ENCODE data around the gene DCTN3.

The DCTN3 gene

DNA sequence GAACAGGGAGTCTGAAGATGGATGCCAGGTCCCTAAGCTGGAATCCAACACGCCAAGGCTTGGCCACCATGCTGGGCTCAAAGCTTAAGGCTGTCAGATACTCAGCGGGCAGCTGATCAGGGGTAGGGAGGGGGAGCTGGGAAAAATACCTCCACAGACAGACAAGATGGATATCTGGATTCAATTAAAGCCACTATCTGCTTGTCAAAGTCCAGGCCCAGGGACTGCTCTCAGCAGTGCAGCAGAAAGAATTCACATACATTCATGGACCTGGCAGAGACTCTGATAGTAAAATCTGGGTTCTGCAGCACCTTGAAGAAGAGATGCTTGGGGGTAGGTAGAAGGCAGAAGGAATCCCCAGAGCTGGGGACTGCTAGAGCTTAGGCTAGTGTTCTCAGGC lies 5.2 kb downstream of the DCTN3 start:
- Histone ChIP-seq H3K27ac (ENCODE audit: low read depth, low read length, severe bottlenecking) (no peak overlapping the region), H3K9me3 (ENCODE audit: control insufficient read depth, low read length) (no peaks in the 10 kb centered on the region), H3K4me3 (ENCODE audit: extremely low read depth, insufficient read depth, low read length, poor library complexity, severe bottlenecking) (no peak overlapping the region), H3K4me1 (ENCODE audit: control insufficient read depth, insufficient read depth, low read length, poor library complexity, severe bottlenecking) (peaks cover 5% of the 10 kb centered on the region), H3K36me3 (ENCODE audit: control insufficient read depth, insufficient read depth, low read length) (peaks cover 38% of the 10 kb centered on the region)
- 85% methylated on average over 2 of the region's 2 CpGs; no CpG with 5 or more reads in 1 of the 2 experiments for WGBS, 2 experiments (ENCODE audit: insufficient coverage in 2 of 2)

- WGBS, 2 experiments (ENCODE audit: insufficient coverage in 2 of 2): 2 to 3% methylated on average over 14 of the region's 15 CpGs
- peak overlapping the region; percentile 71 for H3K4me3 ChIP-seq (ENCODE audit: extremely low read depth, insufficient read depth, low read length, poor library complexity, severe bottlenecking)
- H3K4me1 ChIP-seq (ENCODE audit: control insufficient read depth, insufficient read depth, low read length, poor library complexity, severe bottlenecking): peaks cover 5% of the 10 kb centered on the region
- peak overlapping the region; percentile 79 for H3K27ac ChIP-seq (ENCODE audit: low read depth, low read length, severe bottlenecking)
- no peaks in the 10 kb centered on the region for H3K9me3 ChIP-seq (ENCODE audit: control insufficient read depth, low read length)
- H3K36me3 ChIP-seq (ENCODE audit: control insufficient read depth, insufficient read depth, low read length): peaks cover 34% of the 10 kb centered on the region
These were observed 7.4 kb downstream of the DCTN3 start for GRCh38 chr9:34612788-34613390.

DNA sequence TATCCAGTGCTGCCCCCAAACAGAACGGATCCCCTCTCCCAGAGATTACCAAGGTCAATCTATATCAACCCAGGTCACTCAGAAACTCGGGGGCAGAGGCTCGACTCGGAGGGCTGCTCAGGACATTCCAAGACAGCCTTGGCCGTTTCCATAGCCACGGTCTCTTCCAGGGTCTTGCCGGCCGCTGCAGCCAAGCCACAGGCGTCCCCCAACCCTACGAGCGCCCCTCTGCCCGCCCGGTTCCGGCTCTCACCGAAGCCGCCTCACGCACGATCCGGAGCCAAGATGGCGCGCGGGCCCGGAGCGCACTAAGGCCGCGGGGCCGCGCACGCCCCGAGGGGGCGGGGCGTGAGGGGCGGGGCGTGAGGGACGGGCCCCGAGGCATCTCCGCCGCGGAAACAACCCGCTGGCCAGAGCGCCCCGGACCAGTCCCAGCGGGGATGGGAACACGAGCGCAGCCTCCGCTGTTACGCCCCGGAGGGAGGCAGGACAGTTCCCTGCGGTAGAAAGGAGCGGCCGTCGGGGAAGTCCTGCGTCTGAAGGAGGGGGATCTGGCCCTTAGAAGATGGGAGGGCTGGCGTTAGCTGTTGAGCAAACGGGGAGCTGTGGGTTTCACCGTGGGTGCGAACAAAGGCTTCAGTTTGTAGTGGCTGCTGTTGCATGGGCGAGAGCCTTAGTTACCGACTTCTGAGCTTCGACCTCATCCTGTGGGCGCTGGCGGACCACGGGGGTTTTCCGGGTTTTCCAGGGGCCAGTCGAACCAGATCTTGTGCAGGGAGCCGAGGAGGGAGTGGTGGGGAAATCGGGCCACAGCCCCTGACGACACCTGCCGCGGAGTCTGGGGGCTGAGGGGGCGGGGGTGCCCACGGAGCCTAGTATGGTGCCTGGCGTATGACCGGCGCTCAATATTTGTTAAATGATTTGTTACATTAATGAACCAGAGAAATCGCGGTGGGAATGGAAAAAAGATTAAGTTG lies 8.2 kb downstream of the DCTN3 start, which contains the start of gene RPP25L:
TSS of gene RPP25L (minus strand) at position 287 of the 977 bp plus-strand sequence. CDS start 801 bp downstream, outside the sequence.
- Histone ChIP-seq H3K36me3 (ENCODE audit: control insufficient read depth, insufficient read depth, low read length) (peaks cover 26% of the 10 kb centered on the region), H3K9me3 (ENCODE audit: control insufficient read depth, low read length) (no peaks in the 10 kb centered on the region), H3K4me3 (ENCODE audit: extremely low read depth, insufficient read depth, low read length, poor library complexity, severe bottlenecking) (peak within 1 kb of the TSS; percentile 71), H3K27ac (ENCODE audit: low read depth, low read length, severe bottlenecking) (peak within 1 kb of the TSS; percentile 79), H3K4me1 (ENCODE audit: control insufficient read depth, insufficient read depth, low read length, poor library complexity, severe bottlenecking) (peaks cover 5% of the 10 kb centered on the region)
- WGBS, 2 experiments (ENCODE audit: insufficient coverage in 2 of 2): 1% methylated on average over 68 to 73 of the region's 77 CpGs

DNA sequence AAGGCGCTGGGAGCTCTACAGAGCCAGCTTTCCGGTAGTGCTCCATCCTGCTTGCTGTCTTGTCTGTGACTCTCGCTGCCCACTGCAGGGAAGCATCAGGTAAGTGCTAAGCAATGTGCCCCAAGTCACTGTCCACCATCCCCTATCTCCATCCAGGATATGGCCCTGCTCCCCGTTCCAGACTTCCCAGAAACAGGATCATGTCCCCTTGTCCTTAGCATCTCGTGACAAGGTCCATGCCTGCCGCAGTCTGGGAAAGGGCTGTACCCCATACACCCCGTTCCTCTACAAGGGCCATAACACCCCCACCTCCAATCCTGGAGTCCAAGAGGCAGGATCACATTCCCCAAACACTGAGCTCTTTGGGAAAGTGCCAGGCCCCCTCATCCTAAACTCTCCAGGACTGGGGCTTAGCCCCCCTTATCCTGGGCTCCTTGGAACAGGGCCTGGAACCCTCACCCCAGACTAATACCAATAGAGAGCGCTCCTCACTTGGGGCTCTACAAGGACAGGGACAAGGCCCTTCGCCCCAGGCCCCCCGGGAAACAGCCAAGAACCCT lies 9.0 kb downstream of the DCTN3 start:
- Histone ChIP-seq H3K36me3 (ENCODE audit: control insufficient read depth, insufficient read depth, low read length) (peaks cover 18% of the 10 kb centered on the region), H3K27ac (ENCODE audit: low read depth, low read length, severe bottlenecking) (peak overlapping the region; percentile 79), H3K4me3 (ENCODE audit: extremely low read depth, insufficient read depth, low read length, poor library complexity, severe bottlenecking) (peak overlapping the region; percentile 71), H3K4me1 (ENCODE audit: control insufficient read depth, insufficient read depth, low read length, poor library complexity, severe bottlenecking) (peaks cover 5% of the 10 kb centered on the region), H3K9me3 (ENCODE audit: control insufficient read depth, low read length) (no peaks in the 10 kb centered on the region)
- 54 to 60% methylated on average over 9 to 10 of the region's 10 CpGs for WGBS, 2 experiments (ENCODE audit: insufficient coverage in 2 of 2)

DNA sequence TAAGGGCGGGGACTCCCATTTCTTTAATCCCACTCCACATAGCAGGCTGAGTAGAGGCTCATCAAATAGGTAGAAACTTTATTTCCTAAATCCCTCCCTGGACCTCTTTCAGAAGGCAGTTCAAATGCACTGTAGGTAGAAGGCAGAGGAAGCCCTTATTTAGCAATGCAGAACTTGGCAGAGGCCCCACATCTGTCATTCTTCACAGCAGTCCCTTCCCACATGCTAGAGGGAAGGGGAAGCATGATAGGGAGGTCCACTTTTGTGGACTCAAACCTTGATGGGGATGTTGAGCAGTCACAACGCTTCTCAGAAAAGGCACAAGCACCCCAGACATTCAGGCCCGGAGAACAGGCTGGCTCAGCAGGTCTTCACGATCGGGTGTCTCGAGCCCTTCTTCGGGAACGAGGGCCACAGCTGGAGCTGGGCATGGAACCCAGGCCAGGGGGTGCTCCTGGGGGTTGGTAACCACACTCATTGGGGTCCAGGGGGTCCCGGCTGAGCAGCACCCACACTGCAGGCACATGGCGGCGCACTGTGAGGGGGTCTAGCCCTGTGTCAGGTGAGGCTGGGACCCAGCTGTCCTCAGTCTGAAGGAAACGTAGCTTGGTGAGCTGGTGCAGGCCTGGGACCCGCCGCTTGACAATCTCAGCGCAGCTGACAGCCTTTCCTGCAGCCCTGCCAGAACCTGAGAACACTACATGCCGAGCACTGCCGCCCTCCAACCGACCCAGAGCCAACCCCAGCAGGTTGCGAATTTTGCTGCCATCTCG lies 9.7 kb downstream of the DCTN3 start:
- Histone ChIP-seq H3K27ac (ENCODE audit: low read depth, low read length, severe bottlenecking) (no peak overlapping the region), H3K4me1 (ENCODE audit: control insufficient read depth, insufficient read depth, low read length, poor library complexity, severe bottlenecking) (peaks cover 5% of the 10 kb centered on the region), H3K9me3 (ENCODE audit: control insufficient read depth, low read length) (no peaks in the 10 kb centered on the region), H3K4me3 (ENCODE audit: extremely low read depth, insufficient read depth, low read length, poor library complexity, severe bottlenecking) (peak overlapping the region; percentile 71), H3K36me3 (ENCODE audit: control insufficient read depth, insufficient read depth, low read length) (peaks cover 13% of the 10 kb centered on the region)
- 92 to 95% methylated on average over 14 to 18 of the region's 20 CpGs for WGBS, 2 experiments (ENCODE audit: insufficient coverage in 2 of 2)

DNA sequence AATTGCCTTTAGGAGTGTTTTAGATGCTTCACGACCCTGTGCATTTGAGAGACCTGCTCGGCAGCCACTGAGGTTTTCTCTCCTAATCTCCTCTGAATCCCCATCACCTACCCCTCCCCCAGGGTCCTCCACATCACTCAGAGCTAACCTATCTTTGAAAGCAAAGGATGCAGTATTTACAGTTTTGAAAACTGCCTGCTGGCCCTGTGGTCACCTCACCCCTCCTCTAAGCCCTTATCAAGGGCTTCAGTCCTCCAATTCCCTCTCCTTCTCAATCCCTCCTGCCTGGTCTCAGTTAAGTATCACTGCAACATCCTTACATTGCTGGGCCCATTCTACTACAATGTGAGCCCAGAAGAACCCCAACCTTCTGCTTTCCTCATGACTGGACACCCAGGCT lies 13.0 kb downstream of the DCTN3 start:
- Histone ChIP-seq H3K27ac (ENCODE audit: low read depth, low read length, severe bottlenecking) (no peak overlapping the region), H3K4me1 (ENCODE audit: control insufficient read depth, insufficient read depth, low read length, poor library complexity, severe bottlenecking) (peaks cover 5% of the 10 kb centered on the region), H3K36me3 (ENCODE audit: control insufficient read depth, insufficient read depth, low read length) (no peaks in the 10 kb centered on the region), H3K4me3 (ENCODE audit: extremely low read depth, insufficient read depth, low read length, poor library complexity, severe bottlenecking) (no peak overlapping the region), H3K9me3 (ENCODE audit: control insufficient read depth, low read length) (no peaks in the 10 kb centered on the region)
- 56% methylated on average over 2 of the region's 2 CpGs; no CpG with 5 or more reads in 1 of the 2 experiments for WGBS, 2 experiments (ENCODE audit: insufficient coverage in 2 of 2)

GRCh38 chr9:34606905-34607304 lies 13.4 kb downstream of the DCTN3 start:
- H3K27ac ChIP-seq (ENCODE audit: low read depth, low read length, severe bottlenecking): no peak overlapping the region
- H3K36me3 ChIP-seq (ENCODE audit: control insufficient read depth, insufficient read depth, low read length): no peaks in the 10 kb centered on the region
- H3K9me3 ChIP-seq (ENCODE audit: control insufficient read depth, low read length): no peaks in the 10 kb centered on the region
- WGBS, 2 experiments (ENCODE audit: insufficient coverage in 2 of 2): 100% methylated on average over 2 of the region's 3 CpGs
- H3K4me1 ChIP-seq (ENCODE audit: control insufficient read depth, insufficient read depth, low read length, poor library complexity, severe bottlenecking): peaks cover 5% of the 10 kb centered on the region
- no peak overlapping the region for H3K4me3 ChIP-seq (ENCODE audit: extremely low read depth, insufficient read depth, low read length, poor library complexity, severe bottlenecking)

GRCh38 chr9:34606190-34606589 lies 14.1 kb downstream of the DCTN3 start:
- peaks cover 2% of the 10 kb centered on the region for H3K4me1 ChIP-seq (ENCODE audit: control insufficient read depth, insufficient read depth, low read length, poor library complexity, severe bottlenecking)
- H3K36me3 ChIP-seq (ENCODE audit: control insufficient read depth, insufficient read depth, low read length): no peaks in the 10 kb centered on the region
- H3K27ac ChIP-seq (ENCODE audit: low read depth, low read length, severe bottlenecking): no peak overlapping the region
- no peaks in the 10 kb centered on the region for H3K9me3 ChIP-seq (ENCODE audit: control insufficient read depth, low read length)
- no peak overlapping the region for H3K4me3 ChIP-seq (ENCODE audit: extremely low read depth, insufficient read depth, low read length, poor library complexity, severe bottlenecking)

DNA sequence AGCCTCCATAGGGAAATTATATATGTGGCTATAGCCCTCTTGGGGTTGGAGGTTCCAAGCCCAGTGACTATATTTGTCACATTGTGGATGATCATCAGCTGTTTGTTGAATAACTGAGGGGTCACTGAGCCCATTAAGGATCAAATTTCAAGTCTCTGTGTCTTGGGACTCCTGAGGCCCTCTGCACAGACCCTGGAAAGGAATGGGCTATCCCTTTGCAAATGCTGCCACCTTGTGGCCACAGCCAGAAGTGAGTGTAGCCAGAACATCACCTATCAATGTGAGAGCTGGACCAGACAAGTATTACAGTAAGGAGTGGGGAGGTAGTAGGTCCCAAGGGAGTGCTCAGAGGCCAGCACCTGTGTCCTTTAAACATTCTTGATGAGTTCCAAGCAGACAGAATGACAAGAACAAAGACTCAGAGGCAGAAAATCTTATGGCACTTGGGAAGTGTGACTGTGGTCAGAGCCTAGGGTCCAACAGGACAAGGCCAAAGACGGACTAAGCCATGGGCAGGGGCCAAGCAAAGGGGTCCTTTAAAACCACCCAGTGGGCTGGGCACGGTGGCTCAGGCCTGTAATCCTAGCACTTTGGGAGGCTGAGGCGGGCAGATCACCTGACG lies 16.6 kb downstream of the DCTN3 start:
- Histone ChIP-seq H3K36me3 (ENCODE audit: control insufficient read depth, insufficient read depth, low read length) (no peaks in the 10 kb centered on the region), H3K4me3 (ENCODE audit: extremely low read depth, insufficient read depth, low read length, poor library complexity, severe bottlenecking) (no peak overlapping the region), H3K9me3 (ENCODE audit: control insufficient read depth, low read length) (no peaks in the 10 kb centered on the region), H3K27ac (ENCODE audit: low read depth, low read length, severe bottlenecking) (no peak overlapping the region), H3K4me1 (ENCODE audit: control insufficient read depth, insufficient read depth, low read length, poor library complexity, severe bottlenecking) (peaks cover 3% of the 10 kb centered on the region)
- 52 to 55% methylated on average over 2 of the region's 4 CpGs for WGBS, 2 experiments (ENCODE audit: insufficient coverage in 2 of 2)
